Ovary (tissue), 10 donors: ENCODE measurements around the gene OPN1MW. TPM values are rescaled to one million over a fixed set of nuclear protein-coding genes. Genes with fewer than 3 reads are reported as not detected.
"Not testable (repeated sequence)": the region's sequence is repeated elsewhere in the genome, so short reads cannot be mapped to it uniquely, and the experiment has no call there.

ENCODE experiments used
- DNase-seq, 5 donors: peaks; one replicate each; pipeline ENCODE4 v3.0.0-alpha.2; 2019 to 2020
- H3K27ac ChIP-seq, 2 donors: fragments of 200-600 bp; one replicate each; pipeline versions ENCODE4 v1.5.1 to v1.8.0; 2019 to 2022
- H3K27me3 ChIP-seq: fragments of 200-600 bp; one replicate; pipeline ENCODE4 v1.8.0; 2022
- H3K36me3 ChIP-seq: fragments of 200-600 bp; sonication (generic); one replicate; pipeline ENCODE4 v1.5.1; 2019
- H3K4me1 ChIP-seq: one replicate; pipeline ENCODE4 v1.8.1; 2013; ENCODE audit warnings: mild to moderate bottlenecking, moderate library complexity; ENCODE audit not compliant: insufficient read depth
- H3K4me3 ChIP-seq: fragments of 200-600 bp; sonication (generic); one replicate; pipeline ENCODE4 v1.5.1; 2017
- H3K9me3 ChIP-seq, 2 donors: fragments of 200-600 bp in 1 of 2; sonication (generic) in 1 of 2; one replicate each; pipeline versions ENCODE4 v1.5.1 to v1.8.1; 2013 to 2019; ENCODE audit warnings: mild to moderate bottlenecking in 1 of 2, moderate library complexity in 1 of 2
- CTCF ChIP-seq, 3 donors: fragments of 450-650 bp in 2 of 3; fragments of 200-600 bp in 1 of 3; IDR thresholded peaks; one replicate each; pipeline versions ENCODE4 v1.5.1 to v1.8.0; 2016 to 2022; ENCODE audit warnings: antibody characterized with exemption in 3 of 3, mild to moderate bottlenecking in 1 of 3
- EP300 ChIP-seq: sonication (generic); formaldehyde crosslinking; IDR thresholded peaks from one replicate; pipeline ENCODE4 v1.6.1; 2017; ENCODE audit warnings: antibody characterized with exemption
- POLR2A ChIP-seq: fragments of 450-650 bp; IDR thresholded peaks from one replicate; pipeline ENCODE4 v1.6.1; 2017; ENCODE audit warnings: antibody characterized with exemption, mild to moderate bottlenecking, moderate library complexity
- WGBS, 3 donors: extraction: QIAGEN DNeasy Blood & Tissue Kit in 1 of 3; methylation state at CpG; one replicate each; pipeline versions ENCODE4 v1.1.5 to v1.1.7; 2013 to 2017; 5-methylcytosine and 5-hydroxymethylcytosine counted together
- intact Hi-C, 4 donors: fragments of 100-400 bp; cut with DNase I; formaldehyde crosslinking; loops; one replicate each; pipeline versions ENCODE4 v1.11.0 to v1.15.1; 2022 to 2023
- long read RNA-seq, 3 donors: library from polyadenylated mRNA in 2 of 3; unstranded in 2 of 3; transcript quantifications; one replicate each; pipeline ENCODE4 v2.0.0 and lab custom pipeline, GENCODE V29; 2021 to 2026
- polyA plus RNA-seq, 2 donors: library from polyadenylated mRNA; stranded (reverse); fragments of 200-250 nt in 1 of 2; fragments of 350-450 nt in 1 of 2; fragmentation: Illumina TruSeq in 1 of 2; extraction: RNeasy Lipid Tissue Mini Kit (QIAGEN cat#74804) in 1 of 2; gene quantifications; one replicate each; pipeline ENCODE4 v1.2.3, GENCODE V29; 2013 to 2014
- total RNA-seq, 7 donors: library from RNA; depleted of rRNA in 2 of 7; stranded (reverse); fragments of >200 nt in 2 of 7; fragmentation: NEBNext Ultra II Directional in 3 of 7; extraction: Animal tissue kit (Norgen Biotek cat#: 25700) in 3 of 7; gene quantifications; one replicate each; pipeline versions ENCODE4 v1.1.0 to v1.2.4, GENCODE V29; 2016 to 2023
- donor health status: DM: no; HTN: no; CAD: no; lungs with moderate emphysema.
- donor health status: DM: no; HTN: no; CAD: no.
- donor health status: Bipolar disorder and iron deficiency.
- donor health status: DM: yes; HTN: yes; CAD: no.
- donor health status: DM: no; HTN: no; CAD: no.
- donor health status: DM: yes; HTN: yes; CAD: no.

OPN1MW gene
- not detected for total RNA-seq
- not detected for polyA plus RNA-seq
- long read RNA-seq, donor 1, result 0 reads
- long read RNA-seq, donor 2, result 0 reads
- long read RNA-seq, donor 3, result 0 reads

GRCh38 chrX:154182296-154182695 lies at the start of gene OPN1MW:
OPN1MW (plus strand) TSS chrX:154182596; CDS start chrX:154182678, 82 bp downstream.
- H3K27me3 ChIP-seq, DNase-seq, H3K9me3 ChIP-seq, H3K4me3 ChIP-seq, intact Hi-C loops, H3K36me3 ChIP-seq, H3K4me1 ChIP-seq, H3K27ac ChIP-seq: not testable (repeated sequence)
- WGBS, 3 donors, result no CpG with 5 or more reads among the region's 14 CpGs

GRCh38 chrX:154135458-154136229 lies 46.8 kb upstream of the OPN1MW start:
- no peak for DNase-seq
- Histone ChIP-seq H3K27me3 (no peaks in the 10 kb centered on the region), H3K36me3 (no peaks in the 10 kb centered on the region), H3K4me1 (no peaks in the 10 kb centered on the region), H3K27ac (no peak overlapping the region), H3K4me3 (no peak overlapping the region), H3K9me3 (no peaks in the 10 kb centered on the region)
- no peak for TF ChIP-seq EP300
- TF ChIP-seq POLR2A, result no peak
- no peak for TF ChIP-seq CTCF (IDR thresholded peaks at IDR 0.05)
- WGBS, 3 donors, result 76 to 77% (median 77%) methylated on average over 7 of the region's 7 CpGs
- intact Hi-C loops, result no loop called here

GRCh38 chrX:154136627-154137161 lies 45.7 kb upstream of the OPN1MW start:
- Histone ChIP-seq H3K4me3 (peak overlapping the region; percentile 31), H3K9me3 (no peaks in the 10 kb centered on the region), H3K27ac (peak overlapping the region in 1 of 2 donors; percentile 34), H3K36me3 (no peaks in the 10 kb centered on the region), H3K4me1 (no peaks in the 10 kb centered on the region), H3K27me3 (no peaks in the 10 kb centered on the region)
- TF ChIP-seq CTCF (IDR thresholded peaks at IDR 0.05), result peak; percentile 75 to 81 (median 79)
- TF ChIP-seq EP300, result no peak
- intact Hi-C loops, result no loop called here
- DNase-seq, result peak; percentile 67 to 85 (median 78)
- 16 to 24% (median 20%) methylated on average over 44 of the region's 44 CpGs for WGBS, 3 donors

- WGBS, 3 donors, result 80 to 87% (median 85%) methylated on average over 10 of the region's 10 CpGs
- no peak for DNase-seq
These were observed 43.5 kb upstream of the OPN1MW start for GRCh38 chrX:154138857-154139256.

More at GRCh38 chrX:154138857-154139256, 43.5 kb upstream of the OPN1MW start:
- Histone ChIP-seq H3K4me1 (no peaks in the 10 kb centered on the region), H3K36me3 (no peaks in the 10 kb centered on the region), H3K9me3 (no peaks in the 10 kb centered on the region), H3K27ac (no peak overlapping the region), H3K27me3 (no peaks in the 10 kb centered on the region), H3K4me3 (no peak overlapping the region)
- intact Hi-C loops, result no loop called here
- TF ChIP-seq EP300 (no peak), POLR2A (no peak), CTCF (IDR thresholded peaks at IDR 0.05) (no peak)
